GM19397 (cell line): ENCODE results near the gene PTGDS.

Source experiments
- ATAC-seq: cut with Tn5 transposase; IDR thresholded peaks from one replicate; pipeline ENCODE4 v1.9.1; 2021; ENCODE audit warnings: mild to moderate bottlenecking, moderate library complexity; ENCODE audit not compliant: unreplicated experiment

The PTGDS gene

DNA sequence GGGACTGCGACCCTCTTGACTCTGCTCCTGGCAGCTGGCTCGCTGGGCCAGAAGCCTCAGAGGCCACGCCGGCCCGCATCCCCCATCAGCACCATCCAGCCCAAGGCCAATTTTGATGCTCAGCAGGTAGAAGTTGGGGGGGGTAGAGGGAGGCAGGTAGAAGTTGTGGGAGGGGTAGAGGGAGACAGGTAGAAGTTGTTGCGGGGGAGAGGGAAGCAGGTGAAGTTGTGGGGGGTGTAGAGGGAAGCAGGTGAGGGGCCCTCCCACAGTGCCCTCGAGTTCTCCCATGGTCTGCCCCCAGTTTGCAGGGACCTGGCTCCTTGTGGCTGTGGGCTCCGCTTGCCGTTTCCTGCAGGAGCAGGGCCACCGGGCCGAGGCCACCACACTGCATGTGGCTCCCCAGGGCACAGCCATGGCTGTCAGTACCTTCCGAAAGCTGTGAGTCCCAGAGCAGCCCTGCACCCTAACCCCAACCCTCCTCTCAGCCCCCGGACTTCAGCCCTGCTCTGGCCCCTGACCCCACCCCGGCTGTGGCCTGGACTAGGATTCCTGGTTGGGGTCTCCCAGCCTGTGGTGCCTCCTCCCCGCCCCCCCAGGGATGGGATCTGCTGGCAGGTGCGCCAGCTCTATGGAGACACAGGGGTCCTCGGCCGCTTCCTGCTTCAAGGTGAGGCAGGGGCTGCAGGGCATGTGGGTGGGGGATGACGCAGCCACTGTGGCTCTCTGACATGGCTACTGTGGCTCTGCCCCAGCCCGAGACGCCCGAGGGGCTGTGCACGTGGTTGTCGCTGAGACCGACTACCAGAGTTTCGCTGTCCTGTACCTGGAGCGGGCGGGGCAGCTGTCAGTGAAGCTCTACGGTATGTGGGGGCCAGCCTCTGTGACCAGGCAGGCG, 31.7 kb upstream of the PTGDS start:
- ATAC-seq = no peak

DNA sequence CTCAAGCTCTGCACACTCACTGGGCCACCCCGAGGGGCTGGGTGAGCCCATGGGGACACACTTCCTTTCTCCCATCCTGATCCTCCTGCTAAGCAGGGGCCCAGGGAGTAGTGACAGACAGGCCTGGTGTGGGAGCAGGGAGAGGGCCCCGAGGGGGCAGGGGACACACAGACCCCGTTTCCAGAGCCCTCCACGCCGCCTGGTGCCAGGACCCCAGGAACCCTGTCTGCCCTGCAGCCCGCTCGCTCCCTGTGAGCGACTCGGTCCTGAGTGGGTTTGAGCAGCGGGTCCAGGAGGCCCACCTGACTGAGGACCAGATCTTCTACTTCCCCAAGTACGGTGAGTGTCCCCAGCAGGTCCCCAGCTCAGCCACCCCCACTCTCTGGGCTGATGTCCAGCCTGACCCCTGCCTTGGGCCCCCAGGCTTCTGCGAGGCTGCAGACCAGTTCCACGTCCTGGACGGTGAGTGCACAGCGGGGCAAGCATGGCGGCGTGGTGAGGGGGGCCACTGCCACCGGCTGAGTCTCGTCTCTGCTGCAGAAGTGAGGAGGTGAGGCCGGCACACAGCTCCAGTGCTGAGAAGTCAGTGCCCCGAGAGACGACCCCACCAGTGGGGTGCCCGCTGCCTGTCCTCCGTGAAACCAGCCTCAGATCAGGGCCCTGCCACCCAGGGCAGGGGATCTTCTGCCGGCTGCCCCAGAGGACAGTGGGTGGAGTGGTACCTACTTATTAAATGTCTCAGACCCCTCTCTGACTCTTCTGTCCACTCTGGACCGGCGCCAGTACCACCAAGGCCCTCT, 30.9 kb upstream of the PTGDS start:
- no peak for ATAC-seq

DNA sequence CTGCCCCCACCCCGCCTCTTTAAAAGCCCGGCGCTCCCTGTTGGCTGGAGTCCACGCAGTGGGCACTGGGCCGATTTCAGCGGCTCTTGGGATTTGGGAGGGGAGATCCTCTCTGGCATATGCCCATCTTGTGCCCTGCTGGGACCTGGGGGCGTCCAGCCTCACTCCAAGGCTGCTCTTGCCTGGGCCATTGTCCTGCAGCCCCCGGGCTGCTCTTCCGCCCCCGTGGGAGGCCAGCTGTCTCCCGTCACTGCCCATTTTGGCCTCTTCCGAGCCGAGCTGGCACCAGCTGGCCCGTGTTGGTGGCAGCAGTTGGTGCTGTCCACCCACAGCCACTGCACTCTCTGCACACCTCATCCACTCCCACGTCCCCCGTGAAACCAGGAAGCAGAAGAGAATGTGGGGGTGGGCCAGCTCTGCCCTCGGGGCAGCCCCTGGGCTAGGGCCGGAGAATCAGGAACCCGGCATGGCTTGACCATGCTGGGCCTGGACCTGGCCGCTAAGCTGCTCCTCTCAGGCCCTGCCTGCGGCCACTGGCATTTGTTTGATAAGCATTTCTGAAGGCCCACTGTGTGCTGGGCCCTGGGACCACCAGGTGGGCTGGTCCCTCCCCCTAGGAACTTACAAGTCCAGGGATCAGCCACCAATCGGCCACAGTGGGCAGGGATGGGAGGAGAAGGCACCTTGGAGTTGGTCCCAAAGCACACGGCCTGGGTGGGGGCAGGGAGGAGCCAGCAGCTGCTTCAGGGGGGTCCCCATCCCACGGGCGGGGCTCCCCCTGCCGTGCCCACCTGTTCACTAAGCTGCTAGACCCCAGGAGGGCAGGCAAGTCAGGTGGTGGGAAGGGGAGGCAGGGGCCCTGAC, 30.0 kb upstream of the PTGDS start:
- ATAC-seq = no peak

DNA sequence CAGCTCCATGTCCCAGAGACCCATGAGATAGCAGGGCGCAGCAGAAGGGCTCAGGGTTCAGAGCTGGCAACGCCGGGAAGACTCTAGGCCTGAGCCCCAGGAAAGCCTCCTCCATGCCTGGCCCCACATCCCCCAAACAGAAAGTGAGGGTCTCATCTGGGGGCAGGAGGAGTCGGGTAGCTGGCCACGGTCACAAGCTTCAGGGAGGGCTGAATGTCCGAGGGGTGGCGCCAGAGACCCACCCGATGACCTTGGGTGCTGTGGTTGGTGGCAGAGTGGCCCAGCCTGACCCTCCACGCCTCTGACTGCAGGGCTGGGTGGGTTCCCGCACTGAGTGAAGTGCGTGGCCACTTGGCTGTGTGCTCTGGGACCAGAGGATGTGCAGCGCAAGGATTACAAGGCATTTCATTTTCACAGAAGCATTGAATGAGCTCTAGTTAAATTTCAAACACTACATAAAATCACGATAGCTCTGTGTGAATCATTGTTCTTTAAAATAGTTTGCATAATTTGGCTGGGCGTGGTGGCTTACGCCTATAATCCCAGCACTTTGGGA, 29.3 kb upstream of the PTGDS start:
- no peak for ATAC-seq

DNA sequence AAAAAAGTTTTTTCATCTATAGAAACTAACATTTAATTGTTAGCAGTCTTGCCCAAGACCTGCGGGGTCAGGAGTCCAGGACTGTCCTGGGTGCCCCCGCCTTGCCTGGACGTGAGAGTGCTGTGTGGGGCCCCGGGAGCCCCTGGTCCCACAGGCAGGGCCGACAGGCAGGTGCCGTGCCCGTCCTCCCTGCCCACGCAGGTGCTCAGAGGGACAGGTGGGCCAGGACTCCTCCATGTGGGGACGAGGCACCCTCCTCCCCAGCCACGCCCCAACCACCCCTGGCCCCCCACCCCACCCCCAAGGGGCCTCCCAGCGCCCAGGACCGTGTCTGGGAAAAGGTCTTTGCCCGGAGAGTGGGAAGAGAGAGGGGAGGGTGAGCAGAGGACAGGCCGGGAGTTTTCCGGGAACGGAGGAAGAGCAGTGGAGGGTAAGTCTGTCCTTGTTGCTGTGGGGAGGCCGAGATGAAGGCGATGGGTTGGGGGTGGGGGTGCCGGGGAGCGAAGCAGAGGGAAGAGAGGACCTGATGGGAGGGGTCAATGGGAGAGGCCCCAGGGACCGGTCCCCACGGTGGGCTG, 28.0 kb upstream of the PTGDS start:
- ATAC-seq = no peak

DNA sequence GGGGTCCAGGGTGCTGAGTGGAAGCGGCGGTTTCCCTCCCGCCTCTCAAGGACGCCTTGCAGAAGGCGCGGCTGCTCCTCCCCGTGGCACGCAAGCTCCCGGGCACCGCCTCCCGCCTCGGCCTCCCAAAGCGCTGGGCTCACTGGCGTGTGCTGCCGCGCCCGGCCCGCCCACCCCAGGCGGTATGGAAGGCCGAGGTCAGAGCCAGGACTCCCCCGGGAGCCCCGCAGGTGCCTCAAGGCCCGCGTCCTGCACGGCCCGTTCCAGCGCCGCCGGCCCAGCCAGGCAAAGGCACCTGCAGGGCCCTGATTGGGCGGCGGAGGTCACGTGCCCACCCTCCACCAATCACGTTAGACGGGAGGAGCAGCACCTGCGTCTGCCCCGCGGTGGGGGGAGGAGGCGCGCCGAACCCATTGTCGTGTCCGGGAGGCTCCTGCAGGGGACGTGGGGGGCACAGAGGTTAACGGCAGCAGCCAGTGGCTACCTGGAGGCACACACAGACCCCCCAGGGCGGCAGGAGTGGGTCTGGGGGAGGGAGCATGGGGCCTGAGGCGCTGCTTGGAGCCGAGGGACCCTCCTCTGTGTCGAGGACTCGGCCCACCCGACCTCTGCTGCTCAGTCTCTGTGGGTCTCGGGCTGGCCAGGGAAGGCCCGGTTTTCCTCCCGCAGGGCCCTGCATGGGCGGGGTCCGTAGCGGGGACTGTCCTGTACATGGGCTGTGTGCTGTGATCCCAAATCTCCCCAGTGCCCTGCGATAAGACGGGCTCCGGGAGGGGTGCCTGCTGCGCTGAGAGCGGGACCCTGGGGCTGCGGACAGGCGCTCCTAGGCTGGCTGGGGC, 27.3 kb upstream of the PTGDS start:
- ATAC-seq = peak; percentile 86

DNA sequence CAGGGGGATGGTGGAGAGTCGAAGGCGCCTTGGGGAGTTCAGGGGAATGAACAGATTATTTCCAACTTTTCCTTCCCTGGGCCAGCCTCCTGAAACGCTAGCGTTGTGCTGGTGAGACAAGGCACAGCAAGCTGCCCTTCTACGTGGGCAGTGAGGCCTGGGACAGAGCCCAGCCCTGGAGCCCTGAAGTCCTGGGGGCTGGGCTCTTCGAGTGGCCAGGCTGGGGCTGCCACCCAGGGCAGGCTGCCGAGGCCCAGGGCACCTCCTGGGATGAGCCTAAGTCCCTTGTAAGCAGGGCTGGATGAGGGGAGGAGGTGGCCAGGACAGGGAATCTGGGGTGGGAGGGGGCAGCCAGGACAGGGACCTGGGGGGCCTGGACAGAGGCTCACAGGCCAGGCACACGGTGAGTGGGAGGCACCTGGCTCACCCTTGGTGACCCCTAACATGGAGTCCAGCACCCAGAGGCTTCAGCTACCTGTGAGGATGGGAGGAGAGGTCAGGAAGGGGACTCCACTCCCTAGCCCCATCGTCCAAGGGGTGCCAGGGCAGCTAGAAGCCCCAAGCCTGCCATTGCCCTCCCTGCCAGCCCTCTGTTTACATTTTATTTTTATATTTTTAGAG, 26.5 kb upstream of the PTGDS start:
- no peak for ATAC-seq

DNA sequence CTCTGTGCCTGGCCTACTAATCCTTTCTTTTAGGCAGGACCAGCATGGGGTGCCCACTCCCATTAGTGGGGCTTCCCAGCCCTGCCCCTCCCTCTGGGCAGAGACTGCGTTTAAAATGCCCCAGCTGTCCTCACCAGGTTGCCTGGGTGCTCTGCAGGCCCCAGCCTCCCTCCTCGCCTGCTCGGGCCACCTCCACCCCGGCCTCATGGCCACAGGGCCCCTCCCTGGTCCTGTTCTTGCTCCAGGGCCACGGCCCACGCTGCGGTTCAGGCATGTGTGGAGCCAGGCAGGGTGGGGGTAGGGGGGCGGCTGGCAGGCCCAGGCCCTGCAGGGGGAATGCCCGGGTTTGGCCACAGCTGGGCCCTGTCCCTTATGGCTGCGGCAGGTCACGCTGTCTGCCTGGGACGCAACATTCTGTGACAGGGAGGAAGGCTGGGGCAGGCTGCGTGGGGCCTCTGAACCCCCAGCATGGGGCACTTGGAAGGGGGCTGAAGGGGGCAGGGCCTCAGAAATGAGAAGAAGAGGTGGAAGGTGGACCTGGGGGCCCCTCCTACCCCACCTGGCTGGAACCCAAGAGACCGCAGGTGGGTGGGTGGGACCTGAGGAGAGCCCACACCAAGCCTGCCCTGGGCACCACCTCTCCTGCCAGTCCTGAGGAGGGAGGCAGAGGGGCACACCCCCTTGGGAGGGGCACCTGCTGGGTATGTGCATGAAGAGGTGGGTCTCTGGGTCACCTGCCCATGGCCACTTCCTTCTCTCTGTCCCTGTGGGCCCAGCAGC, 25.6 kb upstream of the PTGDS start, which contains the start of gene LCN12:
Gene LCN12, plus strand, starts transcription at position 733 of the 780 bp plus-strand sequence. CDS start 55 bp downstream, outside the sequence.
- no peak for ATAC-seq

DNA sequence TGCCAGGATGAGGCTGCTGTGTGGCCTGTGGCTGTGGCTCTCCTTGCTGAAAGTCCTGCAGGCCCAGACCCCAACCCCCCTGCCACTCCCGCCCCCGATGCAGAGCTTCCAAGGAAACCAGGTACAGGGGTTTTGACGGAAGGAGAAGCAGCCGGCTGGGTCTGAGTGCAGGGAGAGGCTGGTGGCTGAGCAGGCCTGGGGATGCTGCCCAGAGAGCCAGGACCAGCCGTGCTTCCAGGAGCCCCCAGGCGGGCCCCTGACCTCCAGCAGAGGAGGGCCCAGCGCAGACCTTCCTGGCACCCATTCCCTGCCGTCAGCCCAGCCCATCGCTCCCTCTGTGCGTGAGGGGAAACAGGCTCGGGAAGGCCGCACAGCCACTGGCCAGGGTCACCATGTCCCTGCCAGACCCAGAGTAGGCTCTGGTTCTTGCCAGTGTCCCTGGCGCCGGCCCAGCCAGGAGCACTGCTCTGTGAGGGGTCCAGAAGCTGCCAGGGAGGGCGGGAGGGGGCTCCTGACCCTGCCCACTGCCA, 24.9 kb upstream of the PTGDS start:
- no peak for ATAC-seq

DNA sequence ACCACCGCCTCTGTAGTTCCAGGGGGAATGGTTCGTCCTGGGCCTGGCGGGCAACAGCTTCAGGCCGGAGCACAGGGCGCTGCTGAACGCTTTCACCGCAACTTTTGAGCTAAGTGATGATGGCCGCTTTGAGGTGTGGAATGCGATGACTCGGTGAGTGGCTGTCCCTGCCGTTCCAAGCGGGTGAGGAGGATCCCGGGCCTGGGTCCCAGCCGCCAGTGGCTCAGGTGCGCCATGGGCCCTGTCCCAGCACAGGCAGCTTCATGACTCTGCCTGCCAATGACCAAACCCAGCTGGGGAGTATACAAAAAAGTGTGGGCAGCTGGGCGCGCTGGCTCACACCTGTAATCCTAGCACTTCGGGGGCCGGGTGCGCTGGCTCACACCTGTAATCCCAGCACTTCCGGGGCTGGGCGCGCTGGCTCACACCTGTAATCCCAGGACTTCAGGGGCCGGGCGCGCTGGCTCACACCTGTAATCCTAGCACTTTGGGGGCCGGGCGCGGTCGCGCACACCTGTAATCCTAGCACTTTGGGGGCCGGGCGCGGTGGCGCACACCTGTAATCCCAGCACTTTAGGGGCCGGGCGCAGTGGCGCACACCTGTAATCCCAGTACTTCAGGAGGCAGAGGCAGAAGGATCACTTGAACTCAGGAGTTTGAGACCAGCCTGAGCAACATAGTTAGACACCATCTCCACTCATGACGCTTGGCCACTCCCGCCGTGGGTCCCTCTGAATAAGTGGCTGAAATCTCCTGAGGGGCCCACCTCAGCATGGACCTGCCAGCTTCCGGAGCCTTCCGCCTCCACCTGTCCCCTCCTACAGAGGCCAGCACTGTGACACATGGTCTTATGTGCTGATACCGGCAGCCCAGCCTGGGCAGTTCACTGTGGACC, 24.2 kb upstream of the PTGDS start:
- no peak for ATAC-seq

DNA sequence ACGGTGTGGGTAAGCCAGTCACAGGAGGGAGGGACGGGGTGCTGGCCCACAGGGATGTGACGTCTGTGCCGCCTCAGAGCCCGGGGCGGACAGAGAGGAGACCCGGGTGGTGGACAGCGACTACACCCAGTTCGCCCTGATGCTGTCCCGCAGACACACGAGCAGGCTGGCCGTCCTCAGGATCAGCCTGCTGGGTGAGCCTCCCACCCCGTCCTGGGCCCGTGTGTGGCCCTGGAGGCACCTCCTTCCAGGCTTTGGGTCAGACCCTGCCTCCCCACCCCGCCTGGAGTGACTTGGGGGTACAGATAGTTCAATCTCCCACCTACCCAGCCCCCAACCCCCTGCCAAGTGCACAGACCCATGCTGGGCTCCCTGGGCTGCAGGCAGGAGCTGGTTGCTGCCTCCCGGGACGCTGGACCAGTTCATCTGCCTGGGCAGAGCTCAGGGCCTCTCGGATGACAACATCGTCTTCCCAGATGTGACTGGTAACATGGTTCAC, 23.5 kb upstream of the PTGDS start:
- no peak for ATAC-seq

DNA sequence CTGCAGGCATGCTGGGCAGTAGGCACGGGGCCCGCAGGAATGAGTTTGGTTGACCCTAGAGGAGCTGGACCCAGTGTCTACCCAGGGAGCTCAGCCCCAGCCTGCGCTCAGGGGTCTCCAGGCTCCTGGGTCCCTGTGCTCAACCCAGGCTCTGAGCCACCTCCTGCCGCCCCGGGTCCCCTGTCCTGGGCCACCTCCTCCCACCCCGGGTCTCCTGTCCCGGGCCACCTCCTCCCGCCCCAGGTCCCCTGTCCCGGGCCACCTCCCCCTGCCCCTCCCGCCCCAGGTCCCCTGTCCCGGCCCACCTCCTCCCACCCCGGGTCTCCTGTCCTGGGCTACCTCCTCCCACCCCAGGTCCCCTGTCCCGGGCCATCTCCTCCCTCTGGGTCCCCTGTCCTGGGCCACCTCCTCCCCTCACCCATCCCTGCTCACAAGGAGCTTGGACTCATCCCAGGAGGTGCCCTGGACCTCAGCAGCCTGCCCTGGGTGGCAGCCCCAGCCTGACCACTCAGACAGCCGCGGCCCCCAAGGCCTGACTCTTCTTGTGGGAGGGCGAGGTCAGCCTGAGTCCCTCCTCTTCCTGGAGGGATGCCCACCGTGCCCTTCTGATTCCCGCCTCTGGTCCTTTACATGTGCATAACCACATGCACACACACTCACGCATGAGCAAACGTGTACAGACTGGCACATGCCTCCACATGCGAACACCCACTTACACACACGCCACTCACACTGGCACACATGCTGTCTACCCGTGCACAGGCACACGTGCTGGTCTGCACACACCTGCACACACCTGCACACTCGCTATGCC, 22.8 kb upstream of the PTGDS start:
- no peak for ATAC-seq

DNA sequence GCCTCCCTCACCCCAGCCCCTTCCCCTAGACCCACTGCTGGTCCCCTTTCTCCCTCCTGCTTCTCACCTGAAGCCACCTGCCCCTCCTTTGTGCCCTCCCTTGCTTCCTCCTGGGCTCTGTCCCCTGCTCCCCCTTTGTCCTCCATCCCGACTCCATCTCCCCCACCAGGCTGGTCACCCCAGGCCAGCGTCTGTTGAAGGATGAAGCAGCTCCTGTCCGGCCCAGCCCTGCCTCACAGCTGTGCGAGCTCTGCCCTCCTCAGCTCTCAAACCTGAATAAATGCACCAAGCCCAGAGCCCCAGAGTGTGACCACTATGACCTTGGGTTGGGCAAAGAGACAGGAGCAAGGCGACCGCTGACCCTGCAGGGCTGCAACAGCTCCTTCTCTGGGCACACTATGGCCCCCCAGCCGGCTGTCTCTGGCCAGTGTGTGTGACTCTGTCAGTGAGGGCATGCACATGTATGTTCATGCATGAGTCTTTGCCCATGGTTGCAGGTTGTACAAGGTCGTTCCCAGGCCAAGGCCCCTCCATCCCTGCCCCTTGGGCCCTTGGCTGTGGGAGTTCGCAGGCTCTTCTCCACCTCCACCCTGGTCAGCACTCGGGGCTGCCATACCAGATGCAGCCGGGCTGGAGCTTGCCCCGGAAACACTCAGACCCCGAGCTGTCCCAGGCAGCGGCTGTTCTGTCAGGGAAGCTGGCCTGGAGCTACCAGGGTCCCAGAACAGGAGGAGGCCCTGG, 21.9 kb upstream of the PTGDS start:
- ATAC-seq = no peak

DNA sequence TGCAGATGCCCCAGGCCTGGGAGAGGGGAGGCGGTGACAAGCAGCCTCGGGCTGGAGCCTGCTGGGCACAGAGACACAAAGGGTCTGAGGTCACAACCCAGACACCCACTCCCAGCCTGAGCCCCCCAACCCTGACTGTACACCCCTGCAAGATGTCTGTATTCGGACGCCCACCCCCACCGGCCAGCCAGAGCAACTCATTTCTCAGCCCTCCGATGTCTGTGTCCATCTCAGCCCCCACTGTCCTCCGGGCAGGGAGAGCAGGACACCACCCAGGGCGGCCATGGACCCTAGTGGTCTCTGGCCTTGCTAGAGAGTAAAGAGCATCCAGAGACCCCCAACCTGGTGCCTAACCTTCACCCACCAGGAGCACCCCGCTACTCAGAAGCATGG, 21.4 kb upstream of the PTGDS start:
- ATAC-seq = no peak

DNA sequence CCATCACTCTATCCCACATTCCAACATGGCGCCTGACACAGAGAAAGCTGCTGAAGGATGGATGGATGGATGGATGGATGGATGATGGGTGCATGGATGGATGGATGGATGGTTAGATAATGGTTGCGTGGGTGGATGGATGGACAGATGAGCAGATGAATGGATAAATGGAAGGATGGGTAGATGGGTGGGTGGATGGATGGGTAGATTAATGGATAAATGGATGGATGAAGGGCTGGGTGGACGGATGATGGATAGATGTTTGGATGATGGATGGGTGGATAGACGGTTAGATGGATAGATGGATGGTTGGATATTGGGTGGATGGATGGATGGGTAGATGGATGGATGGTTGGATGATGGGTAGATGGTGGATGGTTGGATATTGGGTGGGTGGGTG, 20.7 kb upstream of the PTGDS start:
- no peak for ATAC-seq
